ENCODE data around the gene STXBP4. TPM values are rescaled to one million over a fixed set of nuclear protein-coding genes. Genes with fewer than 3 reads are reported as not detected.
A peak's percentile ranks its signal among the peaks of the same experiment; 100 is the strongest.
"Not testable (repeated sequence)": the region's sequence is repeated elsewhere in the genome, so short reads cannot be mapped to it uniquely, and the experiment has no call there.

Gene STXBP4
- total RNA-seq, 1 donor from 2014 or later: 2.1 TPM

DNA sequence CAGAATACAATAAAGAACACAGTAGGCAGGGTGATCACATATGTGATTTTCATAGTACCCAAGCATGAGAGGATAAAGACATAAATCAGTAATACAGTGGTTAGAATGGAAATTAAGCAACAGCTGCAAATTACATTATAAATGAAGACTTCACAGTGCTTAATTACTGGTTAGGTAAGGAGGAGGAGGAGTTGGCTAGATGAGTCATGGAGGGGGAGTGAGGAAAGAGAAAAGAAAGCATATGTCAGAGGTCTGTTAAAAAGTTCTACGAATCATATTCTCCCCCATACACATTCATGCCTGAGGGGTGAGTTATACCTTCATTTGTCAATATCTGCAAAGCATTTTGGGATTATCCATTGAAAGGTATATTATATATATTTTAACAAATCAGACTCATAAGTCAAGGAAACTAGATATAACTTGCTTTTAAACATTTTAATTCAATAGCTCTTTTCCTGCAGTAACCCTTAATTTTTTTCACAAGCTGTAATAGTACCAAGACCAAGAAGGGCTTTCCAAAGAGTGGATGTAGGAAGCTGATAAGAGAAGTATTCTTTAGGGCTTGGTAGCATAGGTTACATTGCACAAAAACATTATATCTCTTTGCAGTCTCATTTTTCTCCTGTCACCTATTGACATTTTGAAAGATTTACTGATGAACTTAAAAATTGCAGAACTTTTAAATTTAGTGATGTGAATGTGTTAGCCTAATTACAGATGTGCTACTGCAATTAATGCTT, 99.3 kb downstream of the STXBP4 start:
- no peak overlapping the region for H3K4me3 ChIP-seq (ENCODE audit: low read depth, low read length)
- H3K36me3 ChIP-seq (ENCODE audit: control insufficient read depth, insufficient read depth, low read length): no peaks in the 10 kb centered on the region
- TF ChIP-seq CTCF (IDR thresholded peaks at IDR 0.05; ENCODE audit: insufficient read depth, low read length, severe bottlenecking): no peak
- FAIRE-seq (no peak), DNase-seq (ENCODE audit: low read depth) (peak; percentile 77)
- no peaks in the 10 kb centered on the region for H3K27me3 ChIP-seq (ENCODE audit: control insufficient read depth, insufficient read depth, low read length)

DNA sequence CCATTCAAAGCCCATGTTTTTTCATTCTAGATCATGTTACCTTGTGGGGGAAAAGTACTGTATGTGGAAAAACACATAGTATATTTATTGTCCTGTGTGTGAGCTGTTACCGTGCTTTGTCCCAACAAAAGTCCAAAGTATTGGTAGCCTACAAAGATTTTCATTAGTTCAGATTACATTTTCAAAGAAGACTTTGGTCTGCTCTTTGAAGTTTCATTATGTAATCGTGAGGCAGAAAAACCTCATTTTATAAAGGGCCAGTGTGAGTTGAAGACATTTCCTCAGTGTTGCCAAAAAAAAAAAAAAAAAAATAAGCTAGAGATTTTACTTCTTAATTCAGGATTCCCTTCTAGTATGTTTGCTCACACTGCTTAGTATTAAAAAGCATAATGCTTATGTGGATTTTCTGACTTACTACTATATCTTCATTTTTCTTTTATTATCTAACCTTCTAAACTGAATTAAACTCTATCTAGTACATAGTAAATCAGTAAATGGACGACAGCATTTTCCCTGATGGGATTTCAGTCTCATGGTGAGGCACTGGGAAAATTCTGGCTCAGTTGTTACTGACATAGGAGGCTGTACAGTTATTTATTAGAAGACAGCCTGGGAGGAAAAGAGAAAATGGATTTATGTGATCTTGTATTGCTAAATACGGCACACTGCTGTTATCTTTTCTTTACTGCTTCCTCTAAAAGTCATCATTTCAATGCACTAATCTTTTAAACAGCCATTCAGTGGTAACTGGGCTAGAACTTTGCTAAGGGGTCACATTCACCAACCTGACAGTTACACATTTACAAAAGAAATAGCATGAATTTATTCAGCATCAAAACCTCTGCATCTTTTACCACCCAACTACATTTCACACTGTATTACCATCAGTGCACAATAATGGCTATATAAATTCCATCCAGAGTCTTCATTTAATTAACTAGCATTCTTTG, 100.6 kb downstream of the STXBP4 start:
- H3K27me3 ChIP-seq (ENCODE audit: control insufficient read depth, insufficient read depth, low read length): no peaks in the 10 kb centered on the region
- no peak for TF ChIP-seq CTCF (IDR thresholded peaks at IDR 0.05; ENCODE audit: insufficient read depth, low read length, severe bottlenecking)
- H3K4me3 ChIP-seq (ENCODE audit: low read depth, low read length): no peak overlapping the region
- H3K36me3 ChIP-seq (ENCODE audit: control insufficient read depth, insufficient read depth, low read length): no peaks in the 10 kb centered on the region
- DNase-seq (ENCODE audit: low read depth) (no peak), FAIRE-seq (no peak)

- no peak overlapping the region for H3K4me3 ChIP-seq (ENCODE audit: low read depth, low read length)
- TF ChIP-seq CTCF (IDR thresholded peaks at IDR 0.05; ENCODE audit: insufficient read depth, low read length, severe bottlenecking): no peak
- FAIRE-seq (no peak), DNase-seq (ENCODE audit: low read depth) (no peak)
- no peaks in the 10 kb centered on the region for H3K36me3 ChIP-seq (ENCODE audit: control insufficient read depth, insufficient read depth, low read length)
- H3K27me3 ChIP-seq (ENCODE audit: control insufficient read depth, insufficient read depth, low read length): no peaks in the 10 kb centered on the region
Observed at GRCh38 chr17:55069983-55070529, 101.5 kb downstream of the STXBP4 start.

DNA sequence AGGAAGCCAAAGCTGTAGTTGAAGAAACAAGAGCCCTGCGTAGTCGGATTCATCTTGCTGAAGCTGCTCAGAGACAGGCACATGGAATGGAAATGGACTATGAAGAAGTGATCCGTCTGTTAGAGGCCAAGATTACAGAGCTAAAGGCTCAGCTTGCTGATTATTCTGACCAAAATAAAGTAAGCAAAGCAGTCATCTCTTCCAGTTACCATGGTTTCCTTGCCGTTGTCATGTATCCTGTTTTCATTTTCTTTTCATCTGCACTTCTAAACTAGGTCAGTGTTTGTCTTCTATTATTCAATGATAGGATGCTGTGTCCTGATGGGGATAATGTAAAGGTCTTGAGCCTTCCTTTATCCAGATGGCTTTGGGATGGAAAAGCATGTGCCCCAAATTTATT, 104.3 kb downstream of the STXBP4 start:
- no peak for FAIRE-seq
- TF ChIP-seq CTCF (IDR thresholded peaks at IDR 0.05; ENCODE audit: insufficient read depth, low read length, severe bottlenecking): no peak

GRCh38 chr17:55073467-55073866, 104.9 kb downstream of the STXBP4 start:
- not testable (repeated sequence) for H3K27me3 ChIP-seq (ENCODE audit: control insufficient read depth, insufficient read depth, low read length); H3K36me3 ChIP-seq (ENCODE audit: control insufficient read depth, insufficient read depth, low read length); DNase-seq (ENCODE audit: low read depth); FAIRE-seq; H3K4me3 ChIP-seq (ENCODE audit: low read depth, low read length)

More for the DNA sequence above, 104.3 kb downstream of the STXBP4 start:
- DNase-seq (ENCODE audit: low read depth): no peak
- H3K27me3 ChIP-seq (ENCODE audit: control insufficient read depth, insufficient read depth, low read length): no peaks in the 10 kb centered on the region
- H3K36me3 ChIP-seq (ENCODE audit: control insufficient read depth, insufficient read depth, low read length): no peaks in the 10 kb centered on the region
- H3K4me3 ChIP-seq (ENCODE audit: low read depth, low read length): no peak overlapping the region

DNA sequence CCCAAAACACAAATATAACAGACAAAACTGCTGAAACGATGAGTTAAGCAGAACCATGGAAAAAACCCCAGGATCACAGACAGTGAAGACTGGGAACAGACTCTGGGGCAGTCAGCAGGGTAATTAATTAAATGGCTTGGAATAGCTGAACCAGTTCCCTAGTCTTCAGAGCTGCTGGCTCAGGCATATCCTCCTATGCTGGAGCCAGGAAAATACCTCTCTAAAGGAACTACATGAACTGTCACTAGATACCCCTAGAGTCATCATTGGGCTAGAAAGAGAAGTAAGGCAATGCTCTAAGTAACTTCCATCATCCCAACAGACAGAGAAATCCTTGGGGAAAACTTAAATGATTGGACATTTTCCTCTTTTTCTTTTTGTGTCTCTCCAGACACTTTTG, 113.0 kb downstream of the STXBP4 start:
- no peak for TF ChIP-seq CTCF (IDR thresholded peaks at IDR 0.05; ENCODE audit: insufficient read depth, low read length, severe bottlenecking)
- Histone ChIP-seq H3K36me3 (ENCODE audit: control insufficient read depth, insufficient read depth, low read length) (no peaks in the 10 kb centered on the region), H3K27me3 (ENCODE audit: control insufficient read depth, insufficient read depth, low read length) (no peaks in the 10 kb centered on the region), H3K4me3 (ENCODE audit: low read depth, low read length) (no peak overlapping the region)
- FAIRE-seq (no peak), DNase-seq (ENCODE audit: low read depth) (no peak)
